Activated B cell treated with CpG ODN at 0.5 μM for 24 hours (primary cell): Measurements from ENCODE around the gene CLEC1A. TPM values are rescaled to one million over a fixed set of nuclear protein-coding genes. Genes with fewer than 3 reads are reported as not detected.

Experiments
- ATAC-seq: fragments of 200-7000 bp; cut with Tn5 transposase; one replicate; pipeline ENCODE4 v1.10.0; 2021; ENCODE audit warnings: low read depth, mild to moderate bottlenecking, moderate library complexity
- CTCF ChIA-PET: fragments of 350-600 bp; sonication (Branson Sonifier 250); formaldehyde crosslinking; loops from one replicate; lab custom pipeline; 2021; ENCODE audit warnings: antibody characterized with exemption; lab: Charles Lee
- POLR2A ChIA-PET: fragments of 350-600 bp; sonication (Branson Sonifier 250); formaldehyde crosslinking; loops from one replicate; lab custom pipeline; 2021; ENCODE audit warnings: antibody characterized with exemption; lab: Charles Lee
- DNase-seq: peaks from one replicate; pipeline ENCODE4 v3.0.0; 2022
- H3K27ac Mint-ChIP-seq: one replicate; pipeline ENCODE4 v1.8.0; 2020; ENCODE audit warnings: mixed read lengths
- H3K27me3 Mint-ChIP-seq: one replicate; pipeline ENCODE4 v1.8.0; 2021; ENCODE audit warnings: mixed read lengths
- H3K36me3 Mint-ChIP-seq: one replicate; pipeline ENCODE4 v1.8.0; 2021; ENCODE audit warnings: low read depth, mixed read lengths
- H3K4me1 Mint-ChIP-seq: one replicate; pipeline ENCODE4 v1.8.0; 2021; ENCODE audit warnings: mixed read lengths
- H3K4me3 Mint-ChIP-seq: one replicate; pipeline ENCODE4 v1.8.0; 2020; ENCODE audit warnings: mild to moderate bottlenecking, mixed read lengths
- H3K9me3 Mint-ChIP-seq: one replicate; pipeline ENCODE4 v1.8.0; 2020; ENCODE audit warnings: mixed read lengths
- CTCF ChIP-seq: fragments of 200-600 bp; IDR thresholded peaks from one replicate; pipeline ENCODE4 v1.8.0; 2022; ENCODE audit warnings: antibody characterized with exemption, mild to moderate bottlenecking
- intact Hi-C: fragments of 100-400 bp; cut with micrococcal nuclease; formaldehyde crosslinking; loops from one replicate; pipeline ENCODE4 v1.15.1; 2024
- total RNA-seq: library from RNA; stranded (reverse); gene quantifications from 2 replicates; pipeline ENCODE4 v1.2.3, GENCODE V29; 2022

Gene CLEC1A
- total RNA-seq, 1 donor from 2014 or later, result not detected

- no peak for DNase-seq
- ChIA-PET CTCF (no interaction called here), POLR2A (no interaction called here)
- H3K27me3 Mint-ChIP-seq, result peaks cover 24% of the 10 kb centered on the region
- no peaks in the 10 kb centered on the region for H3K9me3 Mint-ChIP-seq
- H3K4me3 Mint-ChIP-seq, result no peak overlapping the region
- intact Hi-C loops, result no loop called here
- no peaks in the 10 kb centered on the region for H3K36me3 Mint-ChIP-seq
- H3K4me1 Mint-ChIP-seq, result peaks cover 8% of the 10 kb centered on the region
- H3K27ac Mint-ChIP-seq, result no peak overlapping the region
- TF ChIP-seq CTCF, result no peak
- ATAC-seq, result no peak
Measured at GRCh38 chr12:10065241-10065640, 33.5 kb downstream of the CLEC1A start.

- no peak overlapping the region for H3K27ac Mint-ChIP-seq
- no peaks in the 10 kb centered on the region for H3K36me3 Mint-ChIP-seq
- no peak for TF ChIP-seq CTCF
- H3K4me1 Mint-ChIP-seq, result no peaks in the 10 kb centered on the region
- no peak for DNase-seq
- H3K9me3 Mint-ChIP-seq, result no peaks in the 10 kb centered on the region
- H3K27me3 Mint-ChIP-seq, result peaks cover 28% of the 10 kb centered on the region
- intact Hi-C loops, result no loop called here
- CTCF ChIA-PET, result no interaction called here
- no peak overlapping the region for H3K4me3 Mint-ChIP-seq
- ATAC-seq, result no peak
- POLR2A ChIA-PET, result no interaction called here
Measured at GRCh38 chr12:10058387-10058786, 40.4 kb downstream of the CLEC1A start.

GRCh38 chr12:10052193-10052913, 46.4 kb downstream of the CLEC1A start:
- intact Hi-C loops, result no loop called here
- H3K4me3 Mint-ChIP-seq, result peak overlapping the region; percentile 46
- peaks cover 17% of the 10 kb centered on the region for H3K27me3 Mint-ChIP-seq
- DNase-seq (no peak), ATAC-seq (no peak)
- peaks cover 3% of the 10 kb centered on the region for H3K9me3 Mint-ChIP-seq
- H3K36me3 Mint-ChIP-seq, result no peaks in the 10 kb centered on the region
- no peak overlapping the region for H3K27ac Mint-ChIP-seq
- POLR2A ChIA-PET, result no interaction called here
- no peak for TF ChIP-seq CTCF
- H3K4me1 Mint-ChIP-seq, result peaks cover 10% of the 10 kb centered on the region
- CTCF ChIA-PET, result no interaction called here

- Mint-ChIP-seq H3K27ac (no peak overlapping the region), H3K27me3 (peaks cover 15% of the 10 kb centered on the region), H3K4me1 (peaks cover 10% of the 10 kb centered on the region), H3K9me3 (peaks cover 3% of the 10 kb centered on the region), H3K4me3 (no peak overlapping the region), H3K36me3 (no peaks in the 10 kb centered on the region)
- ATAC-seq, result no peak
- intact Hi-C loops, result no loop called here
- CTCF ChIA-PET, result no interaction called here
- POLR2A ChIA-PET, result no interaction called here
- TF ChIP-seq CTCF, result no peak
- no peak for DNase-seq
Measured at GRCh38 chr12:10048526-10048925, 50.3 kb downstream of the CLEC1A start.

- peaks cover 12% of the 10 kb centered on the region for H3K27me3 Mint-ChIP-seq
- CTCF ChIA-PET, result interaction anchor here (0.7 kb wide), 1 partner anchor 26 kb away, joined by 5 read pairs; no protein-coding TSS in a partner anchor
Measured at GRCh38 chr12:10042167-10042566, 56.6 kb downstream of the CLEC1A start.

More at GRCh38 chr12:10042167-10042566, 56.6 kb downstream of the CLEC1A start:
- no peaks in the 10 kb centered on the region for H3K9me3 Mint-ChIP-seq
- H3K27ac Mint-ChIP-seq, result no peak overlapping the region
- POLR2A ChIA-PET, result no interaction called here
- no peak overlapping the region for H3K4me3 Mint-ChIP-seq
- ATAC-seq (no peak), DNase-seq (no peak)
- no peaks in the 10 kb centered on the region for H3K36me3 Mint-ChIP-seq
- intact Hi-C loops, result no loop called here
- no peak for TF ChIP-seq CTCF
- no peaks in the 10 kb centered on the region for H3K4me1 Mint-ChIP-seq
